22Rv1 (cell line): Measurements from ENCODE around the gene DBNDD2.

Experiments
- H3K27ac ChIP-seq: fragments of 450-650 bp; 2 replicates; pipeline ENCODE4 v1.5.1; 2017
- CTCF ChIP-seq: fragments of 450-650 bp; IDR thresholded peaks from 2 replicates; pipeline ENCODE4 v1.5.1; 2017; ENCODE audit warnings: mild to moderate bottlenecking
- ZFX ChIP-seq: fragments of 450-650 bp; IDR thresholded peaks from 2 replicates; pipeline ENCODE4 v1.6.1; 2017; ENCODE audit warnings: antibody characterized with exemption, borderline replicate concordance

The DBNDD2 gene

GRCh38 chr20:45429618-45430017 lies 21.5 kb downstream of the DBNDD2 start:
- H3K27ac ChIP-seq = no peak overlapping the region
- TF ChIP-seq CTCF (no peak), ZFX (no peak)

GRCh38 chr20:45432294-45432693 lies 24.2 kb downstream of the DBNDD2 start:
- H3K27ac ChIP-seq = no peak overlapping the region
- TF ChIP-seq ZFX = no peak
- TF ChIP-seq CTCF = no peak

- H3K27ac ChIP-seq = no peak overlapping the region
- TF ChIP-seq CTCF (no peak), ZFX (no peak)
These were observed 25.2 kb downstream of the DBNDD2 start for GRCh38 chr20:45433316-45433715.

GRCh38 chr20:45433976-45434375 lies 25.9 kb downstream of the DBNDD2 start:
- TF ChIP-seq ZFX (no peak), CTCF (no peak)
- H3K27ac ChIP-seq = no peak overlapping the region

GRCh38 chr20:45436732-45437485 lies 28.8 kb downstream of the DBNDD2 start:
- TF ChIP-seq CTCF (peak; percentile 95), ZFX (no peak)
- no peak overlapping the region for H3K27ac ChIP-seq

GRCh38 chr20:45440424-45440823 lies 32.3 kb downstream of the DBNDD2 start:
- TF ChIP-seq ZFX (no peak), CTCF (no peak)
- no peak overlapping the region for H3K27ac ChIP-seq

GRCh38 chr20:45440891-45441685 lies 33.0 kb downstream of the DBNDD2 start:
- no peak for TF ChIP-seq CTCF
- TF ChIP-seq ZFX = no peak
- H3K27ac ChIP-seq = no peak overlapping the region
